Activated CD4-positive, alpha-beta T cell treated with anti-CD3 and anti-CD28 coated beads for 36 hours (primary cell): Measurements from ENCODE around the gene ATM. TPM values are rescaled to one million over a fixed set of nuclear protein-coding genes. Genes with fewer than 3 reads are reported as not detected.
"Not testable (repeated sequence)": the region's sequence is repeated elsewhere in the genome, so short reads cannot be mapped to it uniquely, and the experiment has no call there.

Experiments
- ATAC-seq: fragments of 200-7000 bp; cut with Tn5 transposase; one replicate; pipeline ENCODE4 v1.10.0; 2021; ENCODE audit warnings: mild to moderate bottlenecking, moderate library complexity
- CTCF ChIA-PET: fragments of 350-600 bp; sonication (Branson Sonifier 250); formaldehyde crosslinking; loops from one replicate; lab custom pipeline; 2021; ENCODE audit warnings: antibody characterized with exemption; lab: Charles Lee
- POLR2A ChIA-PET: fragments of 350-600 bp; sonication (Branson Sonifier 250); formaldehyde crosslinking; loops from one replicate; lab custom pipeline; 2021; ENCODE audit warnings: antibody characterized with exemption, inconsistent platforms; lab: Charles Lee
- DNase-seq: peaks from one replicate; pipeline ENCODE4 v3.0.0-alpha.2; 2020
- H3K27ac Mint-ChIP-seq: one replicate; pipeline ENCODE4 v1.8.0; 2021; ENCODE audit warnings: mixed read lengths
- H3K27me3 Mint-ChIP-seq: one replicate; pipeline ENCODE4 v1.8.0; 2021; ENCODE audit warnings: mixed read lengths
- H3K36me3 Mint-ChIP-seq: one replicate; pipeline ENCODE4 v1.8.0; 2021; ENCODE audit warnings: low read depth, mixed read lengths
- H3K4me1 Mint-ChIP-seq: one replicate; pipeline ENCODE4 v1.8.0; 2021; ENCODE audit warnings: mixed read lengths
- H3K4me3 Mint-ChIP-seq: one replicate; pipeline ENCODE4 v1.8.0; 2021; ENCODE audit warnings: mild to moderate bottlenecking, moderate library complexity, mixed read lengths
- H3K9me3 Mint-ChIP-seq: one replicate; pipeline ENCODE4 v1.8.0; 2021; ENCODE audit warnings: low read depth, mixed read lengths
- intact Hi-C, 2 experiments: fragments of 100-400 bp; cut with DNase I in 1 of 2; cut with micrococcal nuclease in 1 of 2; formaldehyde crosslinking; loops; one replicate each; pipeline versions ENCODE4 v1.14.2 to v1.15.1; 2022 to 2024; cut with DNase I, micrococcal nuclease
- total RNA-seq, 2 experiments: library from RNA; stranded (reverse); gene quantifications; one replicate each; pipeline ENCODE4 v1.2.3, GENCODE V29; 2021

Gene ATM
- total RNA-seq, 2 experiments from 2014 or later = 32.8 to 36.1 TPM

DNA sequence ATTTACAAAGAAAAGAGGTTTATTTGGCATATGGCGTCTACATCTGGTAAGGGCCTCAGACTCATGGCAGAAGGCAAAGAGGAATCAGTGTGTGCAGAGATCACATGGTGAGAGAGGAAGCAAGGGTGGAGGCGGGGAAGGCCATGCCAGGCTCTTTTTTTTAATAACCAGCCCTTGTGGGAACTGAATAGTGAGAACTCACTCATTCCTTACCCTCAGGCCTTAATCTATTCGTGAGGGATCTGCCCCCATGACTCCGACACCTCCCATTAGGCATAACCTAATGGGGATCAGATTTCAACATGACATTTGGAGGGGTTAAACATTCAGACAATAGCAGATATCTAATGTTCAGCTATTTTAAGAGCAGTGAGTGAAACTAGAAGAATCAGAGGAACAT is 55.7 kb downstream of the ATM start:
- peaks cover 53% of the 10 kb centered on the region for H3K4me1 Mint-ChIP-seq

DNA sequence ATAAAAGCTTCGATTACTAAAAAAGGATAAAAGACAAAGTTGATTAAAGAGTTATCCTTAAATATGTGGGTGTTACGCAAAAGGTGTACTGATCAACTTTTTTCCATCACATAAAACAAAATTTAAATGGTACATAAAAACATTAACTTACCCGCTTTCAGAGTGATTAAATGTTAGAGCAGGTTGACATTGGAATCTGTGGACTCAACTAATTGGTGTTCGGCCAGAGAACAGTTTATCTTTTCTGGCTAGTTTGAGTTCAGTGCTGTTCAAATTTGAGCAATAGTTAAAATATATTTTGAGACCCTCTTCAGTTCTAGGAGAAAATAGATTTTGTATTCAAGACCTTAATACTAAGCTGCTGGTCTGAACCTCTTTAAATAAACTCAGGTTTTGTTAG is 56.1 kb downstream of the ATM start:
- intact Hi-C loops = no loop called here
- Mint-ChIP-seq H3K9me3 (peaks cover 23% of the 10 kb centered on the region), H3K4me3 (no peak overlapping the region), H3K27me3 (no peaks in the 10 kb centered on the region), H3K36me3 (peaks cover 53% of the 10 kb centered on the region), H3K4me1 (peaks cover 50% of the 10 kb centered on the region), H3K27ac (peak overlapping the region; percentile 82)
- CTCF ChIA-PET = interaction anchor here (0.6 to 1.0 kb wide), 3 partner anchors 9 to 41 kb away, joined by 3 read pairs; no protein-coding TSS in a partner anchor
- no peak for ATAC-seq
- no peak for DNase-seq
- POLR2A ChIA-PET = no interaction called here

More for the DNA sequence above, 55.7 kb downstream of the ATM start:
- ATAC-seq (peak; percentile 53), DNase-seq (peak; percentile 16)
- intact Hi-C loops = no loop called here
- ChIA-PET CTCF (interaction anchor here (0.6 to 1.0 kb wide), 2 partner anchors 24 to 40 kb away, joined by 3 read pairs; no protein-coding TSS in a partner anchor), POLR2A (no interaction called here)
- H3K36me3 Mint-ChIP-seq = peaks cover 57% of the 10 kb centered on the region
- no peaks in the 10 kb centered on the region for H3K27me3 Mint-ChIP-seq
- peak overlapping the region; percentile 75 for H3K27ac Mint-ChIP-seq
- H3K4me3 Mint-ChIP-seq = no peak overlapping the region
- peaks cover 24% of the 10 kb centered on the region for H3K9me3 Mint-ChIP-seq

DNA sequence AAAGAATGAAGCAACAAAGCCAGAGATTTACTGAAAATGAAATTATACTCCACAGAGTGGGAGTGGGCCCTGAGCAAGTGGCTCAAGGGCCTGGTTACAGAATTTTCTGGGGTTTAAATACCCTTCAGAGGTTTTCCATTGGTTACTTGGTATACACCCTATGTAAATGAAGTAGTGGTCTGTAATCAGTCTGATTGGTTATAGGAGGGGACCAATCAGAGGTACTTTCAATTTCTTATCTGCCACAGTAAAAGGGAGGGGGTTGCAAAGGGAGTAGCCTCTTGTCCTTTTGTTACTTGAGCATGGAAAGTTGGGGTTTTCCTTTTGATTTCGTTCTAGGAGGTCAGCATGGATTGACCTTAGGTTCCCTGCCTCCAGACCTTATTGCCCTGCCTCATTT is 63.5 kb downstream of the ATM start:
- Mint-ChIP-seq H3K4me1 (peaks cover 11% of the 10 kb centered on the region), H3K27ac (no peak overlapping the region), H3K9me3 (no peaks in the 10 kb centered on the region), H3K36me3 (peaks cover 40% of the 10 kb centered on the region), H3K27me3 (no peaks in the 10 kb centered on the region), H3K4me3 (no peak overlapping the region)
- ChIA-PET CTCF (no interaction called here), POLR2A (no interaction called here)
- ATAC-seq = peak; percentile 83
- intact Hi-C loops = no loop called here
- DNase-seq = no peak

GRCh38 chr11:108286956-108287355 is 64.1 kb downstream of the ATM start:
- Mint-ChIP-seq H3K9me3 (no peaks in the 10 kb centered on the region), H3K4me1 (peaks cover 16% of the 10 kb centered on the region), H3K27ac (no peak overlapping the region), H3K27me3 (no peaks in the 10 kb centered on the region), H3K4me3 (no peak overlapping the region), H3K36me3 (peaks cover 40% of the 10 kb centered on the region)
- ChIA-PET POLR2A (no interaction called here), CTCF (interaction anchor here (1.0 kb wide), 1 partner anchor 11 kb away, joined by 3 read pairs; no protein-coding TSS in a partner anchor)
- intact Hi-C loops = no loop called here
- ATAC-seq (no peak), DNase-seq (no peak)

GRCh38 chr11:108289066-108289465 is 66.2 kb downstream of the ATM start:
- H3K27me3 Mint-ChIP-seq, POLR2A ChIA-PET, H3K27ac Mint-ChIP-seq, DNase-seq, intact Hi-C loops, CTCF ChIA-PET, H3K4me3 Mint-ChIP-seq, H3K9me3 Mint-ChIP-seq, ATAC-seq: not testable (repeated sequence)
- peaks cover 40% of the 10 kb centered on the region for H3K36me3 Mint-ChIP-seq
- peaks cover 17% of the 10 kb centered on the region for H3K4me1 Mint-ChIP-seq

DNA sequence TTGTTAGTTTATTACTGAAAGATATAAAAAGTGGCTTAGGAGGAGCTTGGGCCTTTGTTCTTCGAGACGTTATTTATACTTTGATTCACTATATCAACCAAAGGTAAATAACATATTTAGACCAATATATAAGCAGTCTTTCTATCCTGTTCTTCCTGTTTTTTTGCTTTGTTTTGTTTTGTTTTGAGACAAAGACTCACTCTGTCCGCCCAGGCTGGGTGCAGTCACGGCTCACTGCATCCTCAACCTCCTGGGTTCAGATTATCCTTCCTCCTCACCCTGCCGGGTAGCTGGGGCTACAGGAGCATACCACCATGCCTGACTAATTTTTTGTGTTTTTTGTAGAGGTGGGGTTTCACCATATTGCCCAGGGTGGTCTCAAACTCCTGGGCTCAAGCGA is 66.8 kb downstream of the ATM start:
- no peaks in the 10 kb centered on the region for H3K9me3 Mint-ChIP-seq
- no peaks in the 10 kb centered on the region for H3K27me3 Mint-ChIP-seq
- H3K27ac Mint-ChIP-seq = no peak overlapping the region
- peaks cover 15% of the 10 kb centered on the region for H3K4me1 Mint-ChIP-seq
- ATAC-seq (no peak), DNase-seq (no peak)
- intact Hi-C loops = no loop called here
- no peak overlapping the region for H3K4me3 Mint-ChIP-seq
- ChIA-PET POLR2A (no interaction called here), CTCF (interaction anchor here (0.8 kb wide), 1 partner anchor 9 kb away, joined by 5 read pairs; no protein-coding TSS in a partner anchor)
- H3K36me3 Mint-ChIP-seq = peaks cover 39% of the 10 kb centered on the region

DNA sequence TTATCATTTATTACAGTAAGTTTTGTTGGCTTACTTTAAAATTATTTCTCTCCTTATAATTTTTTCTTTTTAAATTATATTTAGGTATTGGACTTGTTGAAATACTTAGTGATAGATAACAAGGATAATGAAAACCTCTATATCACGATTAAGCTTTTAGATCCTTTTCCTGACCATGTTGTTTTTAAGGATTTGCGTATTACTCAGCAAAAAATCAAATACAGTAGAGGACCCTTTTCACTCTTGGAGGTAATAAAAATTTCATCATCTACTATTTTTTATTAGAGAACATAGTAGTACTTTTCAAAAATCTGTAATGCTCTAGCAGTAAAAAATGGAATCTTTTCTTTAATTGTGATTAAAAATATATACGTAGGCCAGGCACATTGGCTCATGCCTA is 70.4 kb downstream of the ATM start:
- H3K27me3 Mint-ChIP-seq = no peaks in the 10 kb centered on the region
- no peaks in the 10 kb centered on the region for H3K9me3 Mint-ChIP-seq
- no peak overlapping the region for H3K4me3 Mint-ChIP-seq
- H3K4me1 Mint-ChIP-seq = peaks cover 13% of the 10 kb centered on the region
- H3K36me3 Mint-ChIP-seq = peaks cover 19% of the 10 kb centered on the region
- ChIA-PET CTCF (no interaction called here), POLR2A (interaction anchor here (0.7 kb wide), 1 partner anchor 14 kb away, joined by 3 read pairs; no protein-coding TSS in a partner anchor)
- DNase-seq (no peak), ATAC-seq (no peak)
- H3K27ac Mint-ChIP-seq = no peak overlapping the region
- intact Hi-C loops = no loop called here

GRCh38 chr11:108302121-108302785 is 79.4 kb downstream of the ATM start:
- peaks cover 33% of the 10 kb centered on the region for H3K4me1 Mint-ChIP-seq
- H3K36me3 Mint-ChIP-seq = peaks cover 52% of the 10 kb centered on the region
- no peak overlapping the region for H3K4me3 Mint-ChIP-seq
- CTCF ChIA-PET = interaction anchor here (0.7 to 1.1 kb wide), 2 partner anchors 23 to 50 kb away, joined by 3 read pairs; no protein-coding TSS in a partner anchor
- no peaks in the 10 kb centered on the region for H3K9me3 Mint-ChIP-seq
- no peak for DNase-seq
- peak; percentile 94 for ATAC-seq
- H3K27me3 Mint-ChIP-seq = no peaks in the 10 kb centered on the region
- intact Hi-C loops = loop anchor here (1.0 to 5.0 kb wide), 6 partner anchors 61 to 180 kb away; partner anchors contain the start of genes ACAT1 (in 1 of the 2) and ATM (in 1 of the 2)
- POLR2A ChIA-PET = no interaction called here
- H3K27ac Mint-ChIP-seq = no peak overlapping the region

DNA sequence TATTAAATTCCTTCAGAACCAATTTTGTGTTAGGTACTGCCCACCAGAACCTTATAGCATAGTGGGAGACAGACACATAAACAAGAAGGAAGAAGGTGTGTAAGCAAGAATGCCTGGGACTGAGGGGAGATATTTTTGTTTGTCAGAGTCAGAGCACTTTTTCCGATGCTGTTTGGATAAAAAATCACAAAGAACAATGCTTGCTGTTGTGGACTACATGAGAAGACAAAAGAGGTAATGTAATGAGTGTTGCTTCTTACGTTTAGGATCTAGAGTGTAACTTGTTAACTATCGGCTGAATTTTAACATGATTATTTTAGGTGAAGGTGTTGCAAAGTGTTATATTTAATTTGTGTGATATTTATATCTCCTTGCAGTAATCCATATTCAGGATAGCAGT is 84.9 kb downstream of the ATM start:
- H3K4me1 Mint-ChIP-seq = peaks cover 31% of the 10 kb centered on the region
- intact Hi-C loops = no loop called here
- no peak overlapping the region for H3K4me3 Mint-ChIP-seq
- no peak for ATAC-seq
- POLR2A ChIA-PET = interaction anchor here (0.6 kb wide), 1 partner anchor 14 kb away, joined by 3 read pairs; no protein-coding TSS in a partner anchor
- CTCF ChIA-PET = no interaction called here
- H3K27me3 Mint-ChIP-seq = no peaks in the 10 kb centered on the region
- no peaks in the 10 kb centered on the region for H3K9me3 Mint-ChIP-seq
- DNase-seq = no peak
- H3K27ac Mint-ChIP-seq = no peak overlapping the region
- H3K36me3 Mint-ChIP-seq = peaks cover 36% of the 10 kb centered on the region

GRCh38 chr11:108313444-108313843 is 90.6 kb downstream of the ATM start:
- intact Hi-C loops = no loop called here
- H3K4me3 Mint-ChIP-seq = no peak overlapping the region
- H3K27ac Mint-ChIP-seq = peak overlapping the region; percentile 52
- H3K4me1 Mint-ChIP-seq = peaks cover 19% of the 10 kb centered on the region
- H3K9me3 Mint-ChIP-seq = no peaks in the 10 kb centered on the region
- no peaks in the 10 kb centered on the region for H3K27me3 Mint-ChIP-seq
- ATAC-seq (no peak), DNase-seq (no peak)
- ChIA-PET CTCF (no interaction called here), POLR2A (no interaction called here)
- H3K36me3 Mint-ChIP-seq = peaks cover 22% of the 10 kb centered on the region

DNA sequence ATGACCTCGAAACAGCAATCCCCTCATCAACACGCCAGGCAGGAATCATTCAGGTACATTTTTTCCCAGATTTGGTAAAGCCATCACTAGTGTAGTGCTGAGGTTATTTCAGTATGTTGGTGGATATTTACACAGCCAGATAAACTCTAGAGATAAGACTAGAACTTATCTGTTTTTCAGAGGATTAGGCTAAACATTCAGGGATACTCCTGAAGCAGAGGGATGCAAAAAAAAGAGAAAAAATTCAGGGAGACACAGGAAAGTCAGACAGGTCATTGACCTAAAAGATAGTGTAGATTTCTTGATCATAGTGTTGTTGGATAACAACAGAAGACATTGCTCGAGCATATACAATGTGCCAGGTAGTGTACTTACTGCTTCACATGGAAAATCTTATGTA is 93.2 kb downstream of the ATM start:
- Mint-ChIP-seq H3K4me3 (no peak overlapping the region), H3K36me3 (peaks cover 21% of the 10 kb centered on the region), H3K9me3 (no peaks in the 10 kb centered on the region), H3K27ac (no peak overlapping the region), H3K27me3 (no peaks in the 10 kb centered on the region), H3K4me1 (peaks cover 18% of the 10 kb centered on the region)
- no peak for ATAC-seq
- no peak for DNase-seq
- intact Hi-C loops = no loop called here
- CTCF ChIA-PET = no interaction called here
- POLR2A ChIA-PET = no interaction called here
